ENCODE data around the gene RASAL2. TPM values are rescaled to one million over a fixed set of nuclear protein-coding genes. Genes with fewer than 3 reads are reported as not detected.

Gene RASAL2
- total RNA-seq, 1 experiment from 2014 or later: 31.6 TPM

DNA sequence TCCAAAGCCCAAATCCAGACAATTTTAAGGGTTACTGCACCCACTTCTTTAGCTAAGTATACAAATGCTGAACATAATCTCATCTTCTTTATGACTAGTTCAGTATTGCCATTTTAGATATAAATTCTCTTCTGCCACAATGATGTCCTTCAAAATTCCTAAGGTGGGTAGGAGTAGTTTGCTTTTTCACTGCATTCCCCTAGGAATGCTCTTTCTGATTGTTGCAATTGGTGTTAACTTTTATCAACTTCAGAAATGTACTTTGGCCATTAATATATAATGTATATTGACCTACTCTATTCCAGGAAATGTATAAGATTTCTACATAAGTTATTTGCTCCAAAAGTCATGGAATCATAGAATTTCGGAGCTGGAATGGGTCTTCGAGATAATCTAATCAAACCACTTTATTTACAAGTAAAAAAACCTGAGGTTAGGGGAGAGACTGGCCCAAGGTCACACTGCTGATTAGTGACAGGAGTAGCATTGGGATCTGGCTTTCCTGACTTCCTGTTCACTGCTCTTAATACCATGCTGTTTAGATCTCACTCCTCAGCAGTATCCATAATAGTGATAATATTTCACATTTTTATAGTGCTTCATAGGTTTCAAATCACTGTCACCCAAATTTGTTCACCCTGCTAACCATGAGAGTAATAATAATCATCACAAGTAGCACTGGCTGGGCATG, 46.4 kb upstream of the RASAL2 start:
- Histone ChIP-seq H3K27me3 (ENCODE audit: control insufficient read depth, insufficient read depth, low read length) (no peaks in the 10 kb centered on the region), H3K9me3 (ENCODE audit: control insufficient read depth, insufficient read depth, low read depth, low read length) (no peaks in the 10 kb centered on the region), H3K36me3 (ENCODE audit: control insufficient read depth, insufficient read depth, low read length) (no peaks in the 10 kb centered on the region), H3K27ac (ENCODE audit: low read length) (no peak overlapping the region), H3K4me3 (ENCODE audit: low read depth in 2 of 2, low read length in 2 of 2) (no peak overlapping the region), H3K4me1 (ENCODE audit: control insufficient read depth, insufficient read depth, low read length) (peaks cover 2% of the 10 kb centered on the region; the same call in 1 of the 2 replicates)
- intact Hi-C loops (cut with micrococcal nuclease; ENCODE audit: unreplicated experiment): no loop called here
- DNase-seq (ENCODE audit: low read depth, low spot score): no peak
- CTCF ChIA-PET: no interaction called here
- in situ Hi-C loops (cut with HindIII; ENCODE audit: low pct_unique_long_range_greater_than_20kb, low sequenced_read_pairs): no loop called here
- no peak for ATAC-seq
- no peak for TF ChIP-seq TCF7L2 (IDR thresholded peaks at IDR 0.05; ENCODE audit: low read depth, low read length)
- no peak for TF ChIP-seq SIN3A (IDR thresholded peaks at IDR 0.05; ENCODE audit: borderline replicate concordance, insufficient read depth, low read depth, low read length)
- no peak for TF ChIP-seq CTCF (IDR thresholded peaks at IDR 0.05)
- TF ChIP-seq, protein P1, sequence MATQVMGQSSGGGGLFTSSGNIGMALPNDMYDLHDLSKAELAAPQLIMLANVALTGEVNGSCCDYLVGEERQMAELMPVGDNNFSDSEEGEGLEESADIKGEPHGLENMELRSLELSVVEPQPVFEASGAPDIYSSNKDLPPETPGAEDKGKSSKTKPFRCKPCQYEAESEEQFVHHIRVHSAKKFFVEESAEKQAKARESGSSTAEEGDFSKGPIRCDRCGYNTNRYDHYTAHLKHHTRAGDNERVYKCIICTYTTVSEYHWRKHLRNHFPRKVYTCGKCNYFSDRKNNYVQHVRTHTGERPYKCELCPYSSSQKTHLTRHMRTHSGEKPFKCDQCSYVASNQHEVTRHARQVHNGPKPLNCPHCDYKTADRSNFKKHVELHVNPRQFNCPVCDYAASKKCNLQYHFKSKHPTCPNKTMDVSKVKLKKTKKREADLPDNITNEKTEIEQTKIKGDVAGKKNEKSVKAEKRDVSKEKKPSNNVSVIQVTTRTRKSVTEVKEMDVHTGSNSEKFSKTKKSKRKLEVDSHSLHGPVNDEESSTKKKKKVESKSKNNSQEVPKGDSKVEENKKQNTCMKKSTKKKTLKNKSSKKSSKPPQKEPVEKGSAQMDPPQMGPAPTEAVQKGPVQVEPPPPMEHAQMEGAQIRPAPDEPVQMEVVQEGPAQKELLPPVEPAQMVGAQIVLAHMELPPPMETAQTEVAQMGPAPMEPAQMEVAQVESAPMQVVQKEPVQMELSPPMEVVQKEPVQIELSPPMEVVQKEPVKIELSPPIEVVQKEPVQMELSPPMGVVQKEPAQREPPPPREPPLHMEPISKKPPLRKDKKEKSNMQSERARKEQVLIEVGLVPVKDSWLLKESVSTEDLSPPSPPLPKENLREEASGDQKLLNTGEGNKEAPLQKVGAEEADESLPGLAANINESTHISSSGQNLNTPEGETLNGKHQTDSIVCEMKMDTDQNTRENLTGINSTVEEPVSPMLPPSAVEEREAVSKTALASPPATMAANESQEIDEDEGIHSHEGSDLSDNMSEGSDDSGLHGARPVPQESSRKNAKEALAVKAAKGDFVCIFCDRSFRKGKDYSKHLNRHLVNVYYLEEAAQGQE (IDR thresholded peaks at IDR 0.05; ENCODE audit: insufficient read depth in 1 of 2, low read depth in 2 of 2, low read length in 1 of 2): no peak
- TF ChIP-seq POLR2AphosphoS5 (IDR thresholded peaks at IDR 0.05; ENCODE audit: low read depth, low read length): no peak
- POLR2A ChIA-PET: no interaction called here
- BruUV-seq (replicated peaks): no TSS peak

GRCh38 chr1:178048426-178048825, 45.5 kb upstream of the RASAL2 start:
- TF ChIP-seq, protein P1 (IDR thresholded peaks at IDR 0.05; ENCODE audit: insufficient read depth in 1 of 2, low read depth in 2 of 2, low read length in 1 of 2): no peak
- TF ChIP-seq POLR2AphosphoS5 (IDR thresholded peaks at IDR 0.05; ENCODE audit: low read depth, low read length) (no peak), CTCF (IDR thresholded peaks at IDR 0.05) (no peak)
- ChIA-PET POLR2A (no interaction called here), CTCF (no interaction called here)
- in situ Hi-C loops (cut with HindIII; ENCODE audit: low pct_unique_long_range_greater_than_20kb, low sequenced_read_pairs) (no loop called here), intact Hi-C loops (cut with micrococcal nuclease; ENCODE audit: unreplicated experiment) (no loop called here)
- DNase-seq (ENCODE audit: low read depth, low spot score): no peak
- BruUV-seq (replicated peaks): no TSS peak
- H3K9me3 ChIP-seq (ENCODE audit: control insufficient read depth, insufficient read depth, low read depth, low read length): no peaks in the 10 kb centered on the region
- no peak overlapping the region for H3K4me3 ChIP-seq (ENCODE audit: low read depth in 2 of 2, low read length in 2 of 2)
- no peaks in the 10 kb centered on the region for H3K27me3 ChIP-seq (ENCODE audit: control insufficient read depth, insufficient read depth, low read length)
- H3K36me3 ChIP-seq (ENCODE audit: control insufficient read depth, insufficient read depth, low read length): no peaks in the 10 kb centered on the region
- ATAC-seq: no peak
- peaks cover 10% of the 10 kb centered on the region for H3K4me1 ChIP-seq (ENCODE audit: control insufficient read depth, insufficient read depth, low read length)
- no peak overlapping the region for H3K27ac ChIP-seq (ENCODE audit: low read length)
